ENCODE measurements around the gene RUFY4.
"Not testable (repeated sequence)": the region's sequence is repeated elsewhere in the genome, so short reads cannot be mapped to it uniquely, and the experiment has no call there.

The RUFY4 gene

GRCh38 chr2:218091746-218092145 lies 22.7 kb downstream of the RUFY4 start:
- DNase-seq: no peak

GRCh38 chr2:218093879-218094278 lies 24.8 kb downstream of the RUFY4 start:
- DNase-seq: no peak

GRCh38 chr2:218095853-218096252 lies 26.8 kb downstream of the RUFY4 start:
- no peak for DNase-seq

- DNase-seq: no peak
These were observed 28.9 kb downstream of the RUFY4 start for GRCh38 chr2:218097975-218098374.

- not testable (repeated sequence) for DNase-seq
These were observed 39.8 kb downstream of the RUFY4 start for GRCh38 chr2:218108834-218109233.

- DNase-seq: not testable (repeated sequence)
These were observed 52.7 kb downstream of the RUFY4 start for GRCh38 chr2:218121789-218122188.

- DNase-seq: not testable (repeated sequence)
These were observed 53.2 kb downstream of the RUFY4 start for GRCh38 chr2:218122286-218122685.

- DNase-seq: no peak
These were observed 54.9 kb downstream of the RUFY4 start for GRCh38 chr2:218123986-218124385.

GRCh38 chr2:218125095-218125494 lies 56.0 kb downstream of the RUFY4 start:
- DNase-seq: no peak

GRCh38 chr2:218125626-218126080 lies 56.6 kb downstream of the RUFY4 start, which contains the start of gene CXCR2:
TSS of gene CXCR2 (plus strand) at chr2:218126028. CDS start at chr2:218134802, 8,774 bp downstream.
- DNase-seq: no peak

GRCh38 chr2:218127929-218128455 lies 58.9 kb downstream of the RUFY4 start:
- DNase-seq: no peak

GRCh38 chr2:218128781-218129457 lies 59.9 kb downstream of the RUFY4 start:
- DNase-seq: no peak

GRCh38 chr2:218129458-218130135 lies 60.5 kb downstream of the RUFY4 start:
- no peak for DNase-seq

- DNase-seq: no peak
These were observed 61.3 kb downstream of the RUFY4 start for GRCh38 chr2:218130377-218130776.

- DNase-seq: no peak
These were observed 61.8 kb downstream of the RUFY4 start for GRCh38 chr2:218130822-218131221.

GRCh38 chr2:218137514-218137913 lies 68.5 kb downstream of the RUFY4 start:
- no peak for DNase-seq

GRCh38 chr2:218138047-218138446 lies 69.0 kb downstream of the RUFY4 start:
- DNase-seq: no peak
